ENCODE measurements around the gene DNAJC7.
"Not testable (repeated sequence)": the region's sequence is repeated elsewhere in the genome, so short reads cannot be mapped to it uniquely, and the experiment has no call there.

The DNAJC7 gene

GRCh38 chr17:42027961-42028790 is 10.9 kb upstream of the DNAJC7 start:
- no peak overlapping the region for H3K27ac Mint-ChIP-seq
- H3K27me3 Mint-ChIP-seq = peaks cover 0 to 14% of the 10 kb centered on the region in 2 donors
- no peak overlapping the region for H3K4me3 Mint-ChIP-seq
- H3K4me1 Mint-ChIP-seq = peaks cover 19 to 28% of the 10 kb centered on the region in 2 donors
- DNase-seq (no peak), ATAC-seq (replicated peaks) (no peak)
- H3K36me3 Mint-ChIP-seq = peaks cover 23 to 38% of the 10 kb centered on the region in 2 donors
- H3K9me3 Mint-ChIP-seq = no peaks in the 10 kb centered on the region

GRCh38 chr17:42027590-42027889 is 10.3 kb upstream of the DNAJC7 start:
- H3K4me1 Mint-ChIP-seq = peaks cover 19 to 34% of the 10 kb centered on the region in 2 donors
- no peak for DNase-seq
- peaks cover 25 to 38% of the 10 kb centered on the region in 2 donors for H3K36me3 Mint-ChIP-seq
- no peak overlapping the region for H3K27ac Mint-ChIP-seq
- H3K4me3 Mint-ChIP-seq = no peak overlapping the region
- no peak for ATAC-seq (replicated peaks)
- H3K27me3 Mint-ChIP-seq = peaks cover 0 to 14% of the 10 kb centered on the region in 2 donors
- no peaks in the 10 kb centered on the region for H3K9me3 Mint-ChIP-seq

- peaks cover 29 to 43% of the 10 kb centered on the region in 2 donors for H3K36me3 Mint-ChIP-seq
- H3K9me3 Mint-ChIP-seq = no peaks in the 10 kb centered on the region
- H3K27ac Mint-ChIP-seq = no peak overlapping the region
- peaks cover 22 to 39% of the 10 kb centered on the region in 2 donors for H3K4me1 Mint-ChIP-seq
- DNase-seq (no peak), ATAC-seq (replicated peaks) (no peak)
- no peak overlapping the region for H3K4me3 Mint-ChIP-seq
- peaks cover 0 to 14% of the 10 kb centered on the region in 2 donors for H3K27me3 Mint-ChIP-seq
Observed at GRCh38 chr17:42026857-42027589, 9.8 kb upstream of the DNAJC7 start.

GRCh38 chr17:42025936-42026335 is 8.7 kb upstream of the DNAJC7 start:
- ATAC-seq (replicated peaks) (no peak), DNase-seq (no peak)
- Mint-ChIP-seq H3K4me3 (no peak overlapping the region), H3K36me3 (peaks cover 34 to 50% of the 10 kb centered on the region in 2 donors), H3K4me1 (peaks cover 27 to 47% of the 10 kb centered on the region in 2 donors), H3K27me3 (peaks cover 0 to 14% of the 10 kb centered on the region in 2 donors), H3K27ac (peak overlapping the region; percentile 47), H3K9me3 (no peaks in the 10 kb centered on the region)

- Mint-ChIP-seq H3K27me3 (peaks cover 0 to 14% of the 10 kb centered on the region in 2 donors), H3K4me3 (peak overlapping the region; percentile 62 to 63), H3K36me3 (peaks cover 34 to 50% of the 10 kb centered on the region in 2 donors), H3K27ac (peak overlapping the region; percentile 90), H3K4me1 (peaks cover 27 to 50% of the 10 kb centered on the region in 2 donors), H3K9me3 (no peaks in the 10 kb centered on the region)
- no peak for DNase-seq
- no peak for ATAC-seq (replicated peaks)
Observed at GRCh38 chr17:42025191-42025579, 7.9 kb upstream of the DNAJC7 start.

GRCh38 chr17:42023524-42024349 is 6.5 kb upstream of the DNAJC7 start:
- H3K36me3 Mint-ChIP-seq = peaks cover 37 to 52% of the 10 kb centered on the region in 2 donors
- H3K27ac Mint-ChIP-seq = peak overlapping the region; percentile 90
- peaks cover 0 to 12% of the 10 kb centered on the region in 2 donors for H3K27me3 Mint-ChIP-seq
- ATAC-seq (replicated peaks) (no peak), DNase-seq (no peak)
- peaks cover 35 to 61% of the 10 kb centered on the region in 2 donors for H3K4me1 Mint-ChIP-seq
- H3K4me3 Mint-ChIP-seq = no peak overlapping the region
- H3K9me3 Mint-ChIP-seq = peaks cover 1 to 3% of the 10 kb centered on the region in 2 donors

GRCh38 chr17:42020845-42021244 is 3.6 kb upstream of the DNAJC7 start:
- Mint-ChIP-seq H3K4me1 (peaks cover 41 to 79% of the 10 kb centered on the region in 2 donors), H3K36me3 (peaks cover 36 to 47% of the 10 kb centered on the region in 2 donors)

GRCh38 chr17:42019509-42020404 is 2.5 kb upstream of the DNAJC7 start, which contains the start of gene NKIRAS2:
Gene NKIRAS2 (plus strand): TSS chr17:42020090. CDS start chr17:42021578, 1,488 bp downstream.
- Mint-ChIP-seq H3K27ac (peak within 1 kb of the TSS; percentile 90), H3K27me3 (no peaks in the 10 kb centered on the region), H3K4me1 (peaks cover 40 to 79% of the 10 kb centered on the region in 2 donors), H3K9me3 (peaks cover 3% of the 10 kb centered on the region in 2 donors), H3K36me3 (peaks cover 35 to 44% of the 10 kb centered on the region in 2 donors), H3K4me3 (peak within 1 kb of the TSS; percentile 94 to 100)
- peak; percentile 91 for DNase-seq
- ATAC-seq (replicated peaks) = peak; percentile 69 to 73

More at GRCh38 chr17:42020845-42021244, 3.6 kb upstream of the DNAJC7 start:
- Mint-ChIP-seq H3K27ac (peak overlapping the region; percentile 90), H3K4me3 (peak overlapping the region; percentile 87 to 91)
- H3K27me3 Mint-ChIP-seq; DNase-seq; H3K9me3 Mint-ChIP-seq; ATAC-seq (replicated peaks): not testable (repeated sequence)

- peaks cover 3% of the 10 kb centered on the region in 2 donors for H3K9me3 Mint-ChIP-seq
- DNase-seq (no peak), ATAC-seq (replicated peaks) (no peak)
- H3K27me3 Mint-ChIP-seq = no peaks in the 10 kb centered on the region
- peak overlapping the region; percentile 94 to 100 for H3K4me3 Mint-ChIP-seq
- H3K27ac Mint-ChIP-seq = peak overlapping the region; percentile 20
- H3K4me1 Mint-ChIP-seq = peaks cover 33 to 76% of the 10 kb centered on the region in 2 donors
- H3K36me3 Mint-ChIP-seq = peaks cover 27 to 37% of the 10 kb centered on the region in 2 donors
Observed at GRCh38 chr17:42018988-42019387, 1.7 kb upstream of the DNAJC7 start.

GRCh38 chr17:42018339-42018738 is 1.1 kb upstream of the DNAJC7 start:
- peaks cover 22 to 31% of the 10 kb centered on the region in 2 donors for H3K36me3 Mint-ChIP-seq
- no peak for DNase-seq
- H3K27me3 Mint-ChIP-seq = no peaks in the 10 kb centered on the region
- no peak for ATAC-seq (replicated peaks)
- peaks cover 31 to 76% of the 10 kb centered on the region in 2 donors for H3K4me1 Mint-ChIP-seq
- peaks cover 3% of the 10 kb centered on the region in 2 donors for H3K9me3 Mint-ChIP-seq
- peak overlapping the region; percentile 94 to 100 for H3K4me3 Mint-ChIP-seq
- H3K27ac Mint-ChIP-seq = peak overlapping the region; percentile 100

GRCh38 chr17:42017866-42018200 is 594 bp upstream of the DNAJC7 start:
- H3K9me3 Mint-ChIP-seq = peaks cover 3% of the 10 kb centered on the region in 2 donors
- H3K4me3 Mint-ChIP-seq = peak overlapping the region; percentile 94 to 100
- peaks cover 34 to 77% of the 10 kb centered on the region in 2 donors for H3K4me1 Mint-ChIP-seq
- H3K27me3 Mint-ChIP-seq = no peaks in the 10 kb centered on the region
- peak overlapping the region; percentile 100 for H3K27ac Mint-ChIP-seq
- peaks cover 21 to 32% of the 10 kb centered on the region in 2 donors for H3K36me3 Mint-ChIP-seq
- ATAC-seq (replicated peaks) (peak; percentile 27 to 32), DNase-seq (no peak)

- Mint-ChIP-seq H3K27me3 (no peaks in the 10 kb centered on the region), H3K27ac (peak overlapping the region; percentile 100), H3K36me3 (peaks cover 21 to 27% of the 10 kb centered on the region in 2 donors), H3K4me3 (peak overlapping the region; percentile 94 to 100), H3K4me1 (peaks cover 32 to 79% of the 10 kb centered on the region in 2 donors), H3K9me3 (peaks cover 3% of the 10 kb centered on the region in 2 donors)
- ATAC-seq (replicated peaks) (no peak), DNase-seq (no peak)
Observed at GRCh38 chr17:42016411-42016831, 818 bp downstream of the DNAJC7 start.

- H3K27ac Mint-ChIP-seq; H3K27me3 Mint-ChIP-seq; H3K4me3 Mint-ChIP-seq; ATAC-seq (replicated peaks); H3K9me3 Mint-ChIP-seq; DNase-seq: not testable (repeated sequence)
- Mint-ChIP-seq H3K4me1 (peaks cover 30 to 85% of the 10 kb centered on the region in 2 donors), H3K36me3 (peaks cover 25 to 34% of the 10 kb centered on the region in 2 donors)
Observed at GRCh38 chr17:42013740-42014139, 3.5 kb downstream of the DNAJC7 start.

Measured in stimulated activated naive B cell treated with anti-CD40 and anti-IgM and Interleukin-4, amounts not matched to agents 10 μg/mL and 1 μg/mL and 100 μg/mL, for 72 hours (primary cell).